ENCODE results near the gene POTEE.
"Not testable (repeated sequence)": the region's sequence is repeated elsewhere in the genome, so short reads cannot be mapped to it uniquely, and the experiment has no call there.

The POTEE gene

GRCh38 chr2:131181451-131181850 is 27.9 kb upstream of the POTEE start:
- not testable (repeated sequence) for H3K27me3 ChIP-seq (ENCODE audit: insufficient read depth, low read length, poor library complexity); H2BK5ac ChIP-seq (ENCODE audit: low read length); H3K4ac ChIP-seq (ENCODE audit: low read depth, low read length); H3K79me1 ChIP-seq (ENCODE audit: low read length); H3K4me3 ChIP-seq (ENCODE audit: low read length); H3K23ac ChIP-seq (ENCODE audit: low read length); H3K56ac ChIP-seq (ENCODE audit: low read length); H2BK15ac ChIP-seq (replicated peaks; ENCODE audit: low read depth); H3K4me2 ChIP-seq (ENCODE audit: low read length); H3K36me3 ChIP-seq (ENCODE audit: control insufficient read depth, insufficient read depth, low read length); DNase-seq; H3K79me2 ChIP-seq (ENCODE audit: control insufficient read depth, insufficient read depth, low read length); H2BK120ac ChIP-seq (ENCODE audit: low read depth, low read length); H3K18ac ChIP-seq (ENCODE audit: low read length); H4K8ac ChIP-seq (ENCODE audit: low read depth, low read length); H3K4me1 ChIP-seq (ENCODE audit: control insufficient read depth, low read depth, low read length); H4K5ac ChIP-seq (ENCODE audit: low read length); H2AK5ac ChIP-seq (ENCODE audit: low read length); H3K27ac ChIP-seq (ENCODE audit: low read depth, low read length); H3K9ac ChIP-seq (ENCODE audit: low read length)
- no CpG with 5 or more reads among the region's 4 CpGs for WGBS (ENCODE audit: extremely low coverage, insufficient coverage, low lambda C conversion rate)

GRCh38 chr2:131193421-131193820 is 15.9 kb upstream of the POTEE start:
- not testable (repeated sequence) for H3K27me3 ChIP-seq (ENCODE audit: insufficient read depth, low read length, poor library complexity); H3K27ac ChIP-seq (ENCODE audit: low read depth, low read length); H2BK15ac ChIP-seq (replicated peaks; ENCODE audit: low read depth); H3K4me2 ChIP-seq (ENCODE audit: low read length); H3K9ac ChIP-seq (ENCODE audit: low read length); H3K23ac ChIP-seq (ENCODE audit: low read length); H4K8ac ChIP-seq (ENCODE audit: low read depth, low read length); H3K4me1 ChIP-seq (ENCODE audit: control insufficient read depth, low read depth, low read length); H3K4ac ChIP-seq (ENCODE audit: low read depth, low read length); H3K36me3 ChIP-seq (ENCODE audit: control insufficient read depth, insufficient read depth, low read length); H3K18ac ChIP-seq (ENCODE audit: low read length); H3K79me1 ChIP-seq (ENCODE audit: low read length); H3K4me3 ChIP-seq (ENCODE audit: low read length); H3K56ac ChIP-seq (ENCODE audit: low read length); H3K79me2 ChIP-seq (ENCODE audit: control insufficient read depth, insufficient read depth, low read length); H2AK5ac ChIP-seq (ENCODE audit: low read length); H4K5ac ChIP-seq (ENCODE audit: low read length); H2BK120ac ChIP-seq (ENCODE audit: low read depth, low read length); H2BK5ac ChIP-seq (ENCODE audit: low read length)
- DNase-seq = peak; percentile 43
- no CpG with 5 or more reads among the region's 3 CpGs for WGBS (ENCODE audit: extremely low coverage, insufficient coverage, low lambda C conversion rate)

DNA sequence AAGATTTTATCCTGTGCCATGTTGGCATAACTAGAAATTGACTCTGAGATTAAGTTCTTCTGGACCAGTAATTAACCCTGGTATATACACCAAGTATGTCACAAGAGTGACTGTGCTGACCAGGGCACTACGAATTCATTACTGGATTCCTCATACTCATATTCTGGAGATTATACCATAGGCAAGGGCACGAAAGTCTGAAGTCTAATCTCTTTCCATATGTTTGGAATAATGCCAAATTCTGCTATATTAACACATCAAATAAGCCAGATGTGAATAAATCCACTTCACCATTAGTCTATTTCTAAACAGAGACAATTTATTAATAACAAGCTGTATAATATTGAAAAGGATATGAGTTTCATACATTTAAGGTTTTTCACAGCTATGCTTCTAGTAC is 13.2 kb upstream of the POTEE start:
- H2BK15ac ChIP-seq (replicated peaks; ENCODE audit: low read depth); H2AK5ac ChIP-seq (ENCODE audit: low read length); H3K4me1 ChIP-seq (ENCODE audit: control insufficient read depth, low read depth, low read length); H3K23ac ChIP-seq (ENCODE audit: low read length); H3K4ac ChIP-seq (ENCODE audit: low read depth, low read length); H3K18ac ChIP-seq (ENCODE audit: low read length); H3K4me2 ChIP-seq (ENCODE audit: low read length); H3K4me3 ChIP-seq (ENCODE audit: low read length); H3K27me3 ChIP-seq (ENCODE audit: insufficient read depth, low read length, poor library complexity); H3K36me3 ChIP-seq (ENCODE audit: control insufficient read depth, insufficient read depth, low read length); DNase-seq; H4K8ac ChIP-seq (ENCODE audit: low read depth, low read length); H3K9ac ChIP-seq (ENCODE audit: low read length); H3K79me1 ChIP-seq (ENCODE audit: low read length); H2BK5ac ChIP-seq (ENCODE audit: low read length); H4K5ac ChIP-seq (ENCODE audit: low read length); H3K79me2 ChIP-seq (ENCODE audit: control insufficient read depth, insufficient read depth, low read length); H3K27ac ChIP-seq (ENCODE audit: low read depth, low read length); H3K56ac ChIP-seq (ENCODE audit: low read length); H2BK120ac ChIP-seq (ENCODE audit: low read depth, low read length): not testable (repeated sequence)
- WGBS (ENCODE audit: extremely low coverage, insufficient coverage, low lambda C conversion rate) = no CpG with 5 or more reads among the region's 2 CpGs

- no peak overlapping the region for H2BK15ac ChIP-seq (replicated peaks; ENCODE audit: low read depth)
- H2BK120ac ChIP-seq (ENCODE audit: low read depth, low read length) = no peak overlapping the region
- H3K36me3 ChIP-seq (ENCODE audit: control insufficient read depth, insufficient read depth, low read length) = no peaks in the 10 kb centered on the region
- no peaks in the 10 kb centered on the region for H3K79me1 ChIP-seq (ENCODE audit: low read length)
- no peak overlapping the region for H4K8ac ChIP-seq (ENCODE audit: low read depth, low read length)
- no peak overlapping the region for H2AK5ac ChIP-seq (ENCODE audit: low read length)
- no peaks in the 10 kb centered on the region for H3K79me2 ChIP-seq (ENCODE audit: control insufficient read depth, insufficient read depth, low read length)
- DNase-seq = no peak
- no peak overlapping the region for H3K56ac ChIP-seq (ENCODE audit: low read length)
- no peaks in the 10 kb centered on the region for H3K4me1 ChIP-seq (ENCODE audit: control insufficient read depth, low read depth, low read length)
- H4K5ac ChIP-seq (ENCODE audit: low read length) = no peak overlapping the region
- H3K9ac ChIP-seq (ENCODE audit: low read length) = no peak overlapping the region
- H3K4me2 ChIP-seq (ENCODE audit: low read length) = no peak overlapping the region
- no peak overlapping the region for H3K4me3 ChIP-seq (ENCODE audit: low read length)
- WGBS (ENCODE audit: extremely low coverage, insufficient coverage, low lambda C conversion rate) = no CpG with 5 or more reads among the region's 14 CpGs
- H3K27ac ChIP-seq (ENCODE audit: low read depth, low read length) = no peak overlapping the region
- no peaks in the 10 kb centered on the region for H3K27me3 ChIP-seq (ENCODE audit: insufficient read depth, low read length, poor library complexity)
- no peak overlapping the region for H3K18ac ChIP-seq (ENCODE audit: low read length)
- no peak overlapping the region for H3K23ac ChIP-seq (ENCODE audit: low read length)
- no peak overlapping the region for H2BK5ac ChIP-seq (ENCODE audit: low read length)
- H3K4ac ChIP-seq (ENCODE audit: low read depth, low read length) = no peak overlapping the region
Measured at GRCh38 chr2:131201098-131201497, 8.2 kb upstream of the POTEE start.

DNA sequence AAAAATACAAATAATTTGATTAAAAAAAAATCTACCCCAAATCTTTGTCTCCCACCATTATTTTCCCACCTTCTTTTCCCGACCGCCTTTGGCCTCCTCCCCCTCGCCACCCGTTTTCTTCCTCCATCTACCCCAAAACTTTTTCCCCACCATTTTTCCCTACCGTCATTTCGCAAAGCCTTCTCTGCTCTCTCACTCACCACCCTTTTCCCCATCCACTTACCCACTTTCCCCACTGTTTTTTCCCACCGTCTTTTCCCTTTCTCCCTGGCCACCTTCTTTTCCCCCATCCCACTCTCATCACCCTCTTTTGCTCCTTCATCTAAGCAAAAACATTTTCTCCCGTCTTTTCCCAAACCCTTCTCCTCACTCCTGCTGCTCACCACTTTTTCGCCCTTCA is 1.5 kb upstream of the POTEE start:
- not testable (repeated sequence) for H3K27ac ChIP-seq (ENCODE audit: low read depth, low read length); H3K18ac ChIP-seq (ENCODE audit: low read length); DNase-seq; H2AK5ac ChIP-seq (ENCODE audit: low read length); H3K27me3 ChIP-seq (ENCODE audit: insufficient read depth, low read length, poor library complexity); H3K4me3 ChIP-seq (ENCODE audit: low read length); H4K5ac ChIP-seq (ENCODE audit: low read length); H3K4me2 ChIP-seq (ENCODE audit: low read length); H2BK120ac ChIP-seq (ENCODE audit: low read depth, low read length); H3K4me1 ChIP-seq (ENCODE audit: control insufficient read depth, low read depth, low read length); H2BK15ac ChIP-seq (replicated peaks; ENCODE audit: low read depth); H3K36me3 ChIP-seq (ENCODE audit: control insufficient read depth, insufficient read depth, low read length); H3K79me1 ChIP-seq (ENCODE audit: low read length); H2BK5ac ChIP-seq (ENCODE audit: low read length); H3K56ac ChIP-seq (ENCODE audit: low read length); H3K4ac ChIP-seq (ENCODE audit: low read depth, low read length); H3K23ac ChIP-seq (ENCODE audit: low read length); H3K9ac ChIP-seq (ENCODE audit: low read length); H3K79me2 ChIP-seq (ENCODE audit: control insufficient read depth, insufficient read depth, low read length); H4K8ac ChIP-seq (ENCODE audit: low read depth, low read length)
- WGBS (ENCODE audit: extremely low coverage, insufficient coverage, low lambda C conversion rate) = 100% methylated on average over 1 of the region's 9 CpGs

DNA sequence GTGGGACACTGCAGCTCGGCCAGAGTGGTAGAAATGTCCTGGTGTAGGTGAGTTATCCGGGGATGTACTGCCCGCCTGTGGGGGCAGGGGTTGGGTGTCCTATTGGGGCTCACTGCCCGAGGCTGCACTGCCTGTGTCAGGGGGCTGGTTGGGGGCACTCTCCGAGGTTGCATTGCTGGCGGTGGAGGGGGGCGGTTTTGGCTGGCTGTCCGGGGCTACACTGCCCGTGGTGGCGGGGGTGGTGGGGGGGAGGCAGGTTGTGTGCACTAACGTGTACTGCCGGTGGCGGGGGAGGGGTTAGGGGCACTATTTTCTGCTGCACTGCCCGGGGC is 403 bp downstream of the POTEE start:
- not testable (repeated sequence) for H3K4me1 ChIP-seq (ENCODE audit: control insufficient read depth, low read depth, low read length); H4K8ac ChIP-seq (ENCODE audit: low read depth, low read length); H3K9ac ChIP-seq (ENCODE audit: low read length); H3K79me2 ChIP-seq (ENCODE audit: control insufficient read depth, insufficient read depth, low read length); H3K4me3 ChIP-seq (ENCODE audit: low read length); H3K4me2 ChIP-seq (ENCODE audit: low read length); H3K23ac ChIP-seq (ENCODE audit: low read length); H3K4ac ChIP-seq (ENCODE audit: low read depth, low read length); H3K79me1 ChIP-seq (ENCODE audit: low read length); H4K5ac ChIP-seq (ENCODE audit: low read length); H2BK15ac ChIP-seq (replicated peaks; ENCODE audit: low read depth); H3K36me3 ChIP-seq (ENCODE audit: control insufficient read depth, insufficient read depth, low read length); H3K27me3 ChIP-seq (ENCODE audit: insufficient read depth, low read length, poor library complexity); H2AK5ac ChIP-seq (ENCODE audit: low read length); H3K27ac ChIP-seq (ENCODE audit: low read depth, low read length); H3K18ac ChIP-seq (ENCODE audit: low read length); DNase-seq; H3K56ac ChIP-seq (ENCODE audit: low read length); H2BK5ac ChIP-seq (ENCODE audit: low read length); H2BK120ac ChIP-seq (ENCODE audit: low read depth, low read length)
- WGBS (ENCODE audit: extremely low coverage, insufficient coverage, low lambda C conversion rate) = no CpG with 5 or more reads among the region's 14 CpGs
